Activated naive CD8-positive, alpha-beta T cell treated with anti-CD3 and anti-CD28 coated beads for 36 hours (primary cell): Measurements from ENCODE around the gene SLC39A10. TPM values are rescaled to one million over a fixed set of nuclear protein-coding genes. Genes with fewer than 3 reads are reported as not detected.
"Not testable (repeated sequence)": the region's sequence is repeated elsewhere in the genome, so short reads cannot be mapped to it uniquely, and the experiment has no call there.

Experiments used
- DNase-seq: peaks from one replicate; pipeline ENCODE4 v3.0.0; 2021
- H3K27ac Mint-ChIP-seq: one replicate; pipeline ENCODE4 v1.8.0; 2022; ENCODE audit warnings: mild to moderate bottlenecking, moderate library complexity, mixed read lengths
- H3K27me3 Mint-ChIP-seq: one replicate; pipeline ENCODE4 v1.8.0; 2022; ENCODE audit warnings: mild to moderate bottlenecking, mixed read lengths
- H3K36me3 Mint-ChIP-seq: one replicate; pipeline ENCODE4 v1.8.0; 2021; ENCODE audit warnings: mild to moderate bottlenecking, mixed read lengths
- H3K4me1 Mint-ChIP-seq: one replicate; pipeline ENCODE4 v1.8.0; 2021; ENCODE audit warnings: mixed read lengths
- H3K4me3 Mint-ChIP-seq: one replicate; pipeline ENCODE4 v1.8.0; 2022; ENCODE audit warnings: mild to moderate bottlenecking, moderate library complexity, mixed read lengths
- H3K9me3 Mint-ChIP-seq: one replicate; pipeline ENCODE4 v1.8.0; 2022; ENCODE audit warnings: mixed read lengths
- total RNA-seq, 2 experiments: library from RNA; stranded (reverse); gene quantifications; one replicate each; pipeline ENCODE4 v1.2.3, GENCODE V29; 2021

Gene SLC39A10
- total RNA-seq, 2 experiments from 2014 or later: 21.2 to 23.4 TPM

- no peak for DNase-seq
- peak overlapping the region; percentile 100 for H3K27ac Mint-ChIP-seq
Measured at GRCh38 chr2:195656161-195656858, 716 bp upstream of the SLC39A10 start.

DNA sequence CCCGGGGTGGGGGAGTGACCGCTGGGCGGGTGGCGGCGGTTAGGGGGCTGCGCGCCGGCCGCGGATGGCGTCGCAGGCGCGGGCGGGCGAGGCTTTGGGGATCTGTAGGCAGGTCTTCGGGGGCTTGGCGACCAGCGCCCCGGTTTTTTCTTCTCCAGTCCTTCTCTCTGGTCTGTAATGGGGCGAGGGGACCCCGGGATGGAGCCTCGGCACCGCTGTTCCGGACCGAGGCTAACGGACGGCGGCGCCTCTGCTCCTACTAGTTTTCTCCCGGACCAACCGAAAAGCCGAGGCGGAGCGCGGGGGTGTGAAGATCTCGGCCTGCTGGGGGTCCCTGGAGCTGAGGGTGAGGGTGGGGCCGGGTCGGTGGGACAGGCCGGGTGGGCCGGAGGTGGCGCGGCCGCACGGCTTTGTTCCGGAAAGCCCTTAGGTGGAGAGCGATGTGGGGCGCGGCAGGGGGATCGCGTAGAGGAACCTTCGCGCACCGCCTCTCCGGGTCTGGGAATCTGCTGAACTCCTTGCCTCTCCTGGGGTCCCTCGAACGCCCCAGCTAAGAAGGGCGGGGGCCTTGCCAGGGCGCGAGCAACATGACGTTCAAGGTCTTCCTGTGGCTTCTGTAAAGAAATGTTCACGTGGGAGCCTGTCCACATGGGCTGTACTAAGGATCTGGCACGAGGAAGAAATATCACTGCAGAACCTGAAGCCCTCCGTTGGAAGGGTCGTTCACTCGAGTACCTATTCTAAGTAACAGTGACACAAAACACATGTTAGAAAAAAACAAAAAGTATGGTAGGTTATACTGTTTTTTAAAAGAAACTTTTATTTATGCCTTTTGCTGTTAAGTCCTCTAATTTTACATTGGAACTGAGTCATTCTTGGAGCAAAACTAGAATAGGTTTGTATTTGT, 861 bp downstream of the SLC39A10 start:
- Mint-ChIP-seq H3K9me3 (no peaks in the 10 kb centered on the region), H3K4me3 (peak overlapping the region; percentile 98), H3K4me1 (peaks cover 29% of the 10 kb centered on the region), H3K36me3 (peaks cover 32% of the 10 kb centered on the region), H3K27ac (peak overlapping the region; percentile 100), H3K27me3 (peaks cover 10% of the 10 kb centered on the region)
- DNase-seq: peak; percentile 73

More at GRCh38 chr2:195656161-195656858, 716 bp upstream of the SLC39A10 start:
- H3K9me3 Mint-ChIP-seq: no peaks in the 10 kb centered on the region
- peaks cover 20% of the 10 kb centered on the region for H3K4me1 Mint-ChIP-seq
- H3K4me3 Mint-ChIP-seq: peak overlapping the region; percentile 98
- peaks cover 30% of the 10 kb centered on the region for H3K36me3 Mint-ChIP-seq
- H3K27me3 Mint-ChIP-seq: peaks cover 10% of the 10 kb centered on the region

- Mint-ChIP-seq H3K27ac (peak overlapping the region; percentile 100), H3K4me1 (peaks cover 33% of the 10 kb centered on the region), H3K4me3 (peak overlapping the region; percentile 98), H3K9me3 (no peaks in the 10 kb centered on the region), H3K36me3 (peaks cover 32% of the 10 kb centered on the region), H3K27me3 (peaks cover 10% of the 10 kb centered on the region)
- DNase-seq: no peak
Measured at GRCh38 chr2:195658541-195658890, 1.5 kb downstream of the SLC39A10 start.

GRCh38 chr2:195659114-195659513, 2.1 kb downstream of the SLC39A10 start:
- peaks cover 34% of the 10 kb centered on the region for H3K4me1 Mint-ChIP-seq
- peak overlapping the region; percentile 100 for H3K27ac Mint-ChIP-seq
- peaks cover 32% of the 10 kb centered on the region for H3K36me3 Mint-ChIP-seq

GRCh38 chr2:195659982-195660890, 3.2 kb downstream of the SLC39A10 start:
- DNase-seq: peak; percentile 59
- H3K4me3 Mint-ChIP-seq: peak overlapping the region; percentile 98
- peak overlapping the region; percentile 100 for H3K27ac Mint-ChIP-seq
- H3K36me3 Mint-ChIP-seq: peaks cover 32% of the 10 kb centered on the region
- peaks cover 10% of the 10 kb centered on the region for H3K27me3 Mint-ChIP-seq
- H3K4me1 Mint-ChIP-seq: peaks cover 38% of the 10 kb centered on the region
- no peaks in the 10 kb centered on the region for H3K9me3 Mint-ChIP-seq

More at GRCh38 chr2:195659114-195659513, 2.1 kb downstream of the SLC39A10 start:
- H3K4me3 Mint-ChIP-seq: peak overlapping the region; percentile 98
- H3K9me3 Mint-ChIP-seq: no peaks in the 10 kb centered on the region
- H3K27me3 Mint-ChIP-seq: peaks cover 10% of the 10 kb centered on the region
- DNase-seq: no peak

GRCh38 chr2:195662138-195662537, 5.1 kb downstream of the SLC39A10 start:
- Mint-ChIP-seq H3K4me3 (no peak overlapping the region), H3K36me3 (peaks cover 30% of the 10 kb centered on the region), H3K27me3 (peaks cover 7% of the 10 kb centered on the region), H3K4me1 (peaks cover 47% of the 10 kb centered on the region), H3K27ac (peak overlapping the region; percentile 78), H3K9me3 (no peaks in the 10 kb centered on the region)
- no peak for DNase-seq

DNA sequence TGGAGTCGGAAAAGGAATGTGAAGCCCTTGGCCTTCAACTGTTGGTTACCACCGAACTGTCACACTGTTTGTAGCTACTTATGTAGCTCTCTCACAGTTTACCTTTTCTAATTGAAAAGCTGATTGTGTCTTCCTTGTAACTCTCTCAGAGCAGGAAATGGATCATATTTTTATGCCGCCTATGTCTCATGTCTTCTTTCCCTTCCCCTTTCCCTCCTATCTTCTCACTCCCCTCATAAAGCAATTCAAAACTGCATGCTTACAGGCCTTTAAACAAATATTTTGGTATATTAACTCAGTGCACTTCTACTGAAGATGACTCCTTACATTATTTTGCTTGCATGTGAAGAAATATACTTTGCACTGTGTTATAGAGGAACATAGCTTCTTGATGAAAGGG, 6.0 kb downstream of the SLC39A10 start:
- no peak for DNase-seq
- H3K36me3 Mint-ChIP-seq: peaks cover 24% of the 10 kb centered on the region
- peak overlapping the region; percentile 79 for H3K27ac Mint-ChIP-seq
- H3K4me1 Mint-ChIP-seq: peaks cover 52% of the 10 kb centered on the region
- no peaks in the 10 kb centered on the region for H3K9me3 Mint-ChIP-seq
- no peak overlapping the region for H3K4me3 Mint-ChIP-seq
- H3K27me3 Mint-ChIP-seq: peaks cover 3% of the 10 kb centered on the region

- Mint-ChIP-seq H3K27me3 (no peaks in the 10 kb centered on the region), H3K27ac (peak overlapping the region; percentile 65), H3K4me1 (peaks cover 56% of the 10 kb centered on the region), H3K4me3 (no peak overlapping the region), H3K36me3 (peaks cover 11% of the 10 kb centered on the region), H3K9me3 (no peaks in the 10 kb centered on the region)
- no peak for DNase-seq
Measured at GRCh38 chr2:195664528-195664927, 7.5 kb downstream of the SLC39A10 start.

DNA sequence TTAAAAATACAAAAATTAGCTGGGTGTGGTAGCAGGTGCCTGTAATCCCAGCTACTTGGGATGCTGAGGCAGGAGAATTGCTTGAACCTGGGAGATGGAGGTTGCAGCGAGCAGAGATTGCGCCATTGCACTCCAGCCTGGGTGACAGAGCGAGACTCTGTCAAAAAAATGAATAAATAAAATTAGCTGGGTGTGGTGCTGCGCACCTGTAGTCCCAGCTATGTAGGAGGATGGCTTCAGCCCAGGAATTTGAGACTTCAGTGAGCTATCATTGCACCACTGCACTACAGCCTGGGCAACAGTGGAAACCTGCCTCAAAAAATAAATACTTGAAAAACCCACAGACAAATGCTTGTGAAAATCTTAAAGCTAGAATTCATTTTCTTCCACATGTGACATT, 8.1 kb downstream of the SLC39A10 start:
- H3K4me1 Mint-ChIP-seq: peaks cover 54% of the 10 kb centered on the region
- not testable (repeated sequence) for H3K4me3 Mint-ChIP-seq, H3K9me3 Mint-ChIP-seq, H3K36me3 Mint-ChIP-seq, H3K27me3 Mint-ChIP-seq, DNase-seq
- H3K27ac Mint-ChIP-seq: peak overlapping the region; percentile 65

DNA sequence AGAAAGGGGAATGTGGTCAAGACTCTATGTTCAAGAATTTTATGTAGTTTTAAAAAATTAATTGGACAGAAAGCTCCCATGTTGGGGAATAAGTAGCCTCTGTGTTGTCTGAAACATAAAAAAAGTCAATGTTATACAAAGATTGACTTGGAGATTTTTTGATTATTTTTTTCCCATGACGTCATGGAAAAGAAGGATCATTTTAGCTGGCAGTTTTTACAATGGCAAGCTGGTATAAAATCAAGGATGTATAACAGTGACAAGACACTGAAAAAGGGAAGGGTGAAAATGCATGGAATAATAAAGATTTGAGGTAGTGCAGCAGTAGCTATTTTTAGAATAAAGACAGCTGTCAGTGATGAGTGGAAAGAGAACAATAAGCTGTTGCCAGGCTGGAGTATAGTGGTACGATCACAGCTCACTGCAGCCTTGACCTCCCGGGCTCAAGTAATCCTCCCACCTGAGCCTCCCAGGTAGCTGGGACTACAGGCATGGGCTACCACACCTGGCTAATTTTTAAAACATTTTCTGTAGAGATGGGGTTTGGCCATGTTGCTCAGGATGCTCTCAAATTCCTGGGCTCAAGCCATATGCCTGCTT, 9.2 kb downstream of the SLC39A10 start:
- H3K4me3 Mint-ChIP-seq: no peak overlapping the region
- H3K27ac Mint-ChIP-seq: peak overlapping the region; percentile 23
- DNase-seq: no peak
- H3K9me3 Mint-ChIP-seq: no peaks in the 10 kb centered on the region
- no peaks in the 10 kb centered on the region for H3K27me3 Mint-ChIP-seq
- H3K4me1 Mint-ChIP-seq: peaks cover 52% of the 10 kb centered on the region
- peaks cover 1% of the 10 kb centered on the region for H3K36me3 Mint-ChIP-seq

DNA sequence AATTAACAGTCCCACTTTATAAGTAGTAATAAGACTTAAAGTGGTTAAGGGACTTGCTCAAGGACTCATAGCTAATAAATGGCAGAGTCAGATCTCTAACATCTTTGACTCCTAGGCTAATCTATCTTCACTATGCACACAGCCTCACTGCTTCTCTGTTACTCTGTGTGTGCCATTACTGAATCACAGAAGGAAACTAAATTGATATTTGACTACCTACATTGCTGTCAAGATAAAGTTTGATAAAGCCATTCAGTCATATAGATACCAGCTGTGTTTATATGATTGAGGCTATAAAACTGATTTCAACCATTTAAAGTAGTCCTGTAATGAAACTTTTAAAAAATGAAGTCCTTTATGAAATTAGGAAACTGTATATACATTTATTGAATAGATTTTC, 10.9 kb downstream of the SLC39A10 start:
- Mint-ChIP-seq H3K27me3 (no peaks in the 10 kb centered on the region), H3K4me1 (peaks cover 47% of the 10 kb centered on the region), H3K36me3 (peaks cover 7% of the 10 kb centered on the region), H3K27ac (no peak overlapping the region), H3K4me3 (no peak overlapping the region), H3K9me3 (no peaks in the 10 kb centered on the region)
- no peak for DNase-seq

- H3K4me1 Mint-ChIP-seq: peaks cover 41% of the 10 kb centered on the region
- peaks cover 8% of the 10 kb centered on the region for H3K36me3 Mint-ChIP-seq
- no peaks in the 10 kb centered on the region for H3K9me3 Mint-ChIP-seq
Measured at GRCh38 chr2:195670191-195670590, 13.2 kb downstream of the SLC39A10 start.

DNA sequence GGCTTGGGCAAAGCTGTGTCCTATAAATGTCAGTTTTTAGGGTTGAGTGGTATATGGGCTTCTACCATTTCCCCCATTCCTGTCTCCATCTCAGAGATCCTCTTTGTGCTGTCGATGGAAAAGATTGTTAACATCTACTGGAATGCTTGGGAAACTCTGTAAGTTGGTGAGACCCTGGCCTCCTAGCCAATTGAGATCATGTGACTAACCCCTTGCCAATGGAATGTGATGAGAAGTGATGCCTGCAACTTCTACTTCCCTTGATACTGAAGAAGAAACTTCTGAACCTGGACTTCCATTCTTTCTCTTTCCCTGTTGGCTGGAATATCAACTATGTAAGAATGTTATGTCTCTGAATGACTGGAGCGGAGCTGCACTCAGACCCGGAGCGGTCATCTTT, 14.5 kb downstream of the SLC39A10 start:
- no peak overlapping the region for H3K4me3 Mint-ChIP-seq
- no peaks in the 10 kb centered on the region for H3K9me3 Mint-ChIP-seq
- no peak overlapping the region for H3K27ac Mint-ChIP-seq
- peaks cover 31% of the 10 kb centered on the region for H3K4me1 Mint-ChIP-seq
- no peak for DNase-seq
- H3K27me3 Mint-ChIP-seq: no peaks in the 10 kb centered on the region
- H3K36me3 Mint-ChIP-seq: peaks cover 8% of the 10 kb centered on the region

More at GRCh38 chr2:195670191-195670590, 13.2 kb downstream of the SLC39A10 start:
- Mint-ChIP-seq H3K27ac (no peak overlapping the region), H3K4me3 (no peak overlapping the region), H3K27me3 (no peaks in the 10 kb centered on the region)
- no peak for DNase-seq

DNA sequence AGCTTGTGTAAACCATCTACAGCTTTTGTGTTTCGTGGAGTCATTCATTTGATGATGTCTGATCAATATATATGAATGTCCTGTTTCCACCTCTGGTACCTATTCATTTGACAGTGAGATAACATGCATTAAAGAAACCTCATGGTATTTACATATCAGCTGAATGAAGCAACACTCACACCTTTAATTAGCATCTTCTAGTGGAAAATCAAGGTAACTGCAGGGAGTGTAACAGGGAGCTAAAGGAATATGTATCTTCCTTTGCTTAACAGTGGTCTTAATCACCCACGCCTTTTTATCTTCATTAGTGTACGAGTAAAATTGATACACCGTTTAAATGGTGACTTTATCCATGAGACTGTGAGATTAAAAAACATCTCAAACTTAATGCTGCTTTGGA, 15.6 kb downstream of the SLC39A10 start:
- peaks cover 12% of the 10 kb centered on the region for H3K36me3 Mint-ChIP-seq
- H3K27me3 Mint-ChIP-seq: no peaks in the 10 kb centered on the region
- no peak overlapping the region for H3K27ac Mint-ChIP-seq
- no peak for DNase-seq
- H3K4me3 Mint-ChIP-seq: no peak overlapping the region
- no peaks in the 10 kb centered on the region for H3K9me3 Mint-ChIP-seq
- peaks cover 28% of the 10 kb centered on the region for H3K4me1 Mint-ChIP-seq
